NCI-H128 (cell line): ENCODE data around the gene ENKD1.
"Not testable (repeated sequence)": the region's sequence is repeated elsewhere in the genome, so short reads cannot be mapped to it uniquely, and the experiment has no call there.

Source experiments
- DNase-seq: peaks from one replicate; lab custom pipeline; 2025; ENCODE audit not compliant: unreplicated experiment; lab: John Stamatoyannopoulos, UW

Gene ENKD1, protein sequence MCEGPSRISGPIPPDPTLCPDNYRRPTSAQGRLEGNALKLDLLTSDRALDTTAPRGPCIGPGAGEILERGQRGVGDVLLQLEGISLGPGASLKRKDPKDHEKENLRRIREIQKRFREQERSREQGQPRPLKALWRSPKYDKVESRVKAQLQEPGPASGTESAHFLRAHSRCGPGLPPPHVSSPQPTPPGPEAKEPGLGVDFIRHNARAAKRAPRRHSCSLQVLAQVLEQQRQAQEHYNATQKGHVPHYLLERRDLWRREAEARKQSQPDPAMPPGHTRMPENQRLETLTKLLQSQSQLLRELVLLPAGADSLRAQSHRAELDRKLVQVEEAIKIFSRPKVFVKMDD

DNA sequence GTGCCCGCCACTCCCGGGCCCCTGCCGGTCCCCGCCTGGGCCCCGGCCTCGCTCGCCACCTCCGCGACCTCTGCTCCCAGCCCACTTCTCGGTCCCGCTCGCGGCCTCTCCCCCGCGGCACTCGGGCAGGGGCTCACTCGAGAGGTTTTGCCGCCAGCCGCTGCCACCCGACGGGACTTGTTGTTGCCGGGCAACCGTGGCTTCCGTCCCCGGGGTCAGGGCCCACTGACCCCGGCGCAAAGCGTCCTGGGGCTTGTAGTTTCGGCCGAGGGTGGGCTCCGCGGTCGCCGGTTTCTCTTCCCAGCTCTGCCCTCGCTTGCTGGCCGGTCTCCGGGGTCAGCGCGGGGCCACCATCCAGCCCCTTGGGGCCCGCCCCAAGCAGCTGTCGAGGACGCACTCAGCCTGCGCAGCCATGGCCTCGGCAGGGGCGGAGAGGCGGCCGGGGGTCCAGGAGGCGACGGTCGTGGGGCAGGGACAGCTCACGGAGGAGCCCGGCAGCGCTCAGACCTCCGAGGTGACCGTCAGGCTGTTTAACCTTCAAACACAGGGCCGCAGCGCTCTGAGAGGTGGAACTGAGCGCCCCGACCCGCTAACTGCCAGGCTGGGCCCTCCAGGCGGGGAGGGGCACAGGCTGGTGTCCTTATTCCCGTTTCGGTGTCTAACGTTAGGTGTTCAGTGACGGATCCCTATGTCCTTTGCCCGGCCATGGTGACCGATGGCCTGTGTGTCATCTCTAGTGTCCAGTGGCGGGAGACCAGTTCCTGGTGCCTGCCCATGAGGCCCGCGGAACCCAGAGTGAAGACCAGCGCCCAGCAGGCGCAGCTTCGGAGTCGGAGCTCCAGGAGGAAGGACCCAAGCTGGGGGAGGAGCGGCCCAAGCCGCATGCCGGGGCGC is at the start of gene ENKD1, which contains the start of gene C16orf86:
ENKD1 (minus strand) TSS at position 192 of the 894 bp plus-strand sequence. CDS start 308 bp downstream, outside the sequence.
C16orf86 (plus strand) TSS at position 256 of the 894 bp plus-strand sequence; CDS start at position 413, 157 bp downstream.
- DNase-seq = peak; percentile 70

DNA sequence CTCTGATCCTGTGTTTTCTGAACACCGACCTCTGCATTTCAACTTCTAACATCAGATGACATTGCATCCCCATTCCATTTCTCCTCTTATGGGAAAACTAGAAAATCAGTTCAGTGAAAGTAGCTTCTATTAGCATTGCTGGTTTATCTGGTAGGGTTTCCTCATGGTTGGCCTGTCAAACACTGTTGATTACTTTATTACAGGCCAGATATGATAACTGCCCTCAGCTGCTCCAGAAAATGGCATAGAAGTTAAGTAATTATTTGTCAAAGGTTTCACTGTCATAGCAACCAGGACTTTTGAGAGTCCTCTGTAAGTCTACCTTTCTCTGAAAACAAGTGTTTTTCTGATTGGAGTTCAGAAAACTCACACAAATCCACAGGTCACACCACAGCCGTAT is 49.5 kb upstream of the ENKD1 start:
- no peak for DNase-seq

DNA sequence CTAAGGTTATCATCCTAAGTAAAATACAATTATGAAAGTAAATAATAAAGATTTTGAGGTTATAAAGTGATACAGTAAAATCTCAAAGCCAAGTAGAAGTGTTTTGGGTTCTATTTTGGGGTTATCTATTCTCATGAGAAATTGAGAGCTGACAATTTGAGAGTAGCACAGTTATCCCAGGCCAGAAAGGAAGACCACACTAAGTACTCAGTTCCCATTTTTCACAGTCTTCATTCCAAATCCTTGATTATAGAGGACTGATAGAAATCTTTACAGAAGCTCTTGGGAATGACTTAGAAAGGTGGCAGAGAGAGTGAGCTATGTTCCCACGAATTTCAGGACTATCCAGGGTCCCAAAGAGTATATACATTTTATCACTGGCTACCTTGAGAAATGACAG is 48.0 kb upstream of the ENKD1 start:
- no peak for DNase-seq

DNA sequence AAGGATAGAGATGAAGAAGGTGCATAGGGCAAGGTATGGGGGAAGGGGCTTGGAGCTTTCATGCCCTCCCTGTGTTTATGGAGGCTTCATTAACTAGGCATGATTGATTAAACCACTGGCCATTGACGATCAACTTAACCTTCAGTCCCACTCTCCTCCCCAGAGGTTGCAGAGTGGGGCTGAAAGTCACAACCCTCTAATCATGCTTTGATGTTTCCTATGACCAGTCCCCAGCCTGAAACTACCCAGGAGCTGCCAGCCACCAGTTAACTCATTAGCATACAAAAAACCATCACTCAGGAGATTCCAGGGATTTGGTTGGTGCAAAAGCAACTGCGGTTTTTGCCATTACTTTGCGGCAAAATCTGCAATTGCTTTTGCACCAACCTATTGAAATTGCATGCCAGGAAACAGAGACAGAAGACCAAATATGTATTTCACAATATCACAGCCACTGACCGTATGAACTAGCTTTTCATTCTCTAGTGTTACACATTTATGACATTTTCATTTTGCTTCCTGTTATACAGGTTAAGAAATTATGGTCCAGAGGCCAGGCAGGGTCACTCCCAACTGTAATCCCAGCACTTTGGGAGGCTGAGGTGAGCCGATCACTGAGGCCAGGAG is 47.2 kb upstream of the ENKD1 start:
- DNase-seq = no peak

DNA sequence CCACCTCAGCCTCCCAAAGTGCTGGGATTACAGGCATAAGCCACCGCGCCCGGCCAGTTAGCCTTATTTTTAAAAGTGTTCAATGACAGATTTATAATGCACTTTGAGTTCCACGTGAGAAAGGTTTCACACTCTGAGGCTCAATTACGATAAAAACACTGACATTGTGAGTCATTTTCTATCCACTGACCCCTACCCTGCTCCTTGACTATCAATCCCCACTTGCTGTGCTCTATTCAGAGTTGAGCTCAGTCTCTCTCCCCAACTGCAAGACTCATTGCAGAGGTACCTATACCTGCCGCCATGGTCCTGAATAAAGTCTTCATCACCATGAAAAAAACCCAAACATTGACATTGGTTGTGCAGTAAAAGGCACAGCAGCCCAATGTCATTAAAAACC is 44.1 kb upstream of the ENKD1 start:
- DNase-seq = no peak

DNA sequence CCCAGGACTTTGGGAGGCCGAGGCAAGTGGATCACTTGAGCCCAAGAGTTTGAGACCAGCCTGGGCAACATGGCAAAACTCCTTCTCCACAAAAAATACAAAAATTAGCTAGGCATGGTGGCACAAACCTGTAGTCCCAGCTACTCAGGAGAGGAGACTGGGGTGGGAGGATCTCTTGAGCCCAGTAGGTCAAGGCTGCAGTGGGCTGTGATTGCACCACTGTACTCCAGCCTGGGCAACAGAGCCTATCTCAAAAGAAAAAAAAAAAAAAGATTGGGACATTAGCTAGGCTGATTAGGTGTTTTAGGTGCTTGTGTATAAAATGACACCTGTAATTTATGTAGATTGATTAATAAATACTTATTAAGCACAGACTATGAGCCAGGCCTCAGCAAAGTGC is 42.5 kb upstream of the ENKD1 start:
- DNase-seq = no peak

DNA sequence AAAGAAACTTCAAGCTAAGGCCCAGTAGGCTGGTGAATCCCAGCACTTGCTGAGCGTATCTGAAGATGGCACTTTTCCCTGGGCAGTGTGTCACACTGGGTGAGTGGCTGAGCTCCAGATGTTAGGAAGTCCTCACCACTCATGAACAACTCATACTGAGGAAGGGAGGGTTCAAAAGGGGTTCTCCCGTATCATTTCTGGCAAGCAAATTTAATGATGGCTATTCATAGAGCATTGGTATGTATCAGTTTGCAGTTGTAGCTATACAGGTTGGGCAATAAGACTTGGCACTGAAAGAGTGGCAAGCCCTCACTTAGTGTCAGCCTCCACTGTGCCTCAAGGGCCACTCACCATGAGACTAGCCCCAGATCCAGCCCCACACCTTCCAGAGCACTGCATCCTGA is 41.8 kb upstream of the ENKD1 start:
- no peak for DNase-seq

DNA sequence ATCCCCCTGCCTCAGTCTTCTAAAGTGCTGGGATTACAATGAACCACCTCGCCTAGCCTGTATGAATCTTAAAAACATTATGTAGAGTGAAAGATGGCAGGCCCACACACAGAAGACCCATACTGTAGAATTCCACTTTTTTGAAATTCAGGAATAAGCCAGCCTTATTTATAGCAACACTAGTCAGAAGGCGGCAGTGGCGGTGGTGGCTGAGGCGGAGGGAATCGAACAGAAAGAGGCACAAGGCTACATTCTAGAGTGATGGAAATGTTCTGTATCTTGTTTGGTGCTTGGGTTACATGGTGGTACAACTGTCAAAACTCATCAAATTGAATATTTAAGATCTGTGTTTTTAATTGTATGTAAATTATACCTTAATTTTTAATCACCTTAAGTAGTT is 41.2 kb upstream of the ENKD1 start:
- DNase-seq = no peak

DNA sequence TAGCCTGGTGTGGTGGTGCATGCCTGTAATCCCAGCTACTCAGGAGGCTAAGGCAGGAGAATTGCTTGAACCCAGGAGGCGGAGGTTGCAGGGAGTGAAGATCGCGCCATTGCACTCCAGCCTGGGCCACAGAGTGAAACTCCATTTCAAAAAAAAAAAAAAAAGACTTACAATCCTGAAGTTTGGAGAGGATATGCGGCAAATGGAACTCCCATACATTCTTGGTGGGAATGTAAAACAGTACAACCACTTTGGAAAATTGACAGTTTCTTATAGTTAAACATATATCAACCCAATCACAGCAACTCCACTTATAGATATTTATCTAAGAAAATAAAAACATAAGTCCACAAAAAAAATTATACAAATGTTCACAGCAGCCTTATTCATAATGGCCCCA is 40.7 kb upstream of the ENKD1 start:
- no peak for DNase-seq

DNA sequence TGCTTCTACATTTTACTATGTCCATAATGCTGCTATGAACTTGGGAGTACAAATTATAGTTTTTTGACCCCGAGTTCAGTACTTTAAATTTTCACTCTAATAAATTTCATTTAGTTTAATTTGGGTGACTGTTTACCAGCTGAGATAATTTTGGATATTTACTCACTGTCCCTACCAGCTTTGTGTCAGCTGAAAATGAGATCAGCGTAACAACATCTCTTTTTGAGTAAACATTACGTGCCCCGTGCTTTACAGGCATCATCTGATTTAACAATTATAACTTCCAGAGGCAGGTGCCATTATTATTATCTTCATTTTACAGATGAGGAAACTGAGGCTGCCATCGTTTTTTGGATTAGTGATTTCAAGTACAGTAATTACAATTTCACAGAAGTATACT is 37.6 kb upstream of the ENKD1 start:
- no peak for DNase-seq

DNA sequence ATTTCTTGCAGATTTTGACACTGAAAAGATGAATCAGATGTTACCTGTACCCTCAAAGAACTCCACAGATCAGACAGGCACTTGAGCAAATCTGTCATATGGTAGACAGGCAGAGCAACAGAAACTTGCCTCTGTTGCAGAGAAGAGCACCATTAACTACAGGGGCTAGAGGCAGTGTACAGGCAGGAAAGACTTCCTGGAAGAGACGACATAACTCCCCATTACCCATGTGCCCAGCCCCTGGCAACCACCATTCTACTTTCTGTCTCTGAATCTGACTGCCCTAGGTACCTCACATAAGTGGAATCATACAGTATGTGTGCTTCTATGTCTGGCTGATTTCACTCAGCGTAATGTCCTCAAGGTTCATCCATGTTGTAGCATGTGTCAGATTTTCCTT is 37.1 kb upstream of the ENKD1 start:
- no peak for DNase-seq

DNA sequence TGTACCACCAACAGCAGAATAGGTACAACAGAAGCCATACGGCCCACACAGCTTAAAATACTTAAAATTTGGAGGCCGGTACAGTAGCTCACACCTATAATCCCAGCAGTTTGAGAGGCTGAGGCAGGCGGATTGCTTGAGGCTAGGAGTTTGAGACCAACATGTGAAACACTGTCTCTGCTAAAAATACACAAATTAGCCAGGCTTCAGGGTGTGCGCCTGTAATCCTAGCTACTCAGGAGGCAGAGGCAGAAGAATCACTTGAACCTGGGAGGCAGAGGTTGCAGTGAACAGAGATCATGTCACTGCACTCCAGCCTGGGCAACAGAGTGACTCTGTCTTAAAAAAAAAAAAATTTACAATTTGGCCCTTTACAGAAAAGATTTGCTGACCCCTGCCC is 35.6 kb upstream of the ENKD1 start:
- DNase-seq = no peak

DNA sequence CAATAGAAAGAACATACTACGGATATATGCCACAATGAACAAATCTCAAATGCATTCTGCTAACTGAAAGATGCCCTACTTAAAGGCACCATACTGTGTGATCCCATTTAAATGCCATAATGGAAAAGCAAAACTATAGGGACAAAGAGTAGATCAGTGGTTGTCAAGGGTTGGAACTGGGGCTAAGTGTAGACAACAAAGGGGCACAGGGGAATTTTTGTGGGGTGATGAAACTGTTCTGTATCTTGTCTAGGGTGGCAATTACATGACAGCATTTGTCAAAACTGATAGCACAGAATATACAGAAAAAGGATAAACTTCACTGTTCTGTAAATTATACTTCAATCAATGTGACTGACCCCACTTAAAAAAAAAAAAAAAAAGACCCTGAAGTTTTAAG is 34.9 kb upstream of the ENKD1 start:
- no peak for DNase-seq

DNA sequence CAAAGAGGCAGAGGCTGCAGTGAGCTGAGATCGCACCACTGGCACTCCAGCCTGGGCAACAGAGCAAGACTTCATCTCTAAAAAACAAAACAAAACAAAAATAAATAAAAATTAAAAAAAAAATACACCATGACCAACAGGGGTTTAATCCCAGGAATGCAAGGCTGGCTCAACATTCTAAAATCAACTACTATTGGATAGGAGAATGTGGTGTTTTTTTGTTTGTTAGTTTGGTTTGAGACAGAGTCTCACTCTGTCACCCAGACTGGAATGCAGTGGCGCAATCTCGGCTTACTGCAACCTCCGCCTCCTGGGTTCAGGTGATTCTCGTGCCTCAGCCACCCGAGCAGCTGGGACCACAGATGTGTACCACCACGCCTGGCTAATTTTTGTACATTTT is 32.7 kb upstream of the ENKD1 start:
- DNase-seq = no peak

DNA sequence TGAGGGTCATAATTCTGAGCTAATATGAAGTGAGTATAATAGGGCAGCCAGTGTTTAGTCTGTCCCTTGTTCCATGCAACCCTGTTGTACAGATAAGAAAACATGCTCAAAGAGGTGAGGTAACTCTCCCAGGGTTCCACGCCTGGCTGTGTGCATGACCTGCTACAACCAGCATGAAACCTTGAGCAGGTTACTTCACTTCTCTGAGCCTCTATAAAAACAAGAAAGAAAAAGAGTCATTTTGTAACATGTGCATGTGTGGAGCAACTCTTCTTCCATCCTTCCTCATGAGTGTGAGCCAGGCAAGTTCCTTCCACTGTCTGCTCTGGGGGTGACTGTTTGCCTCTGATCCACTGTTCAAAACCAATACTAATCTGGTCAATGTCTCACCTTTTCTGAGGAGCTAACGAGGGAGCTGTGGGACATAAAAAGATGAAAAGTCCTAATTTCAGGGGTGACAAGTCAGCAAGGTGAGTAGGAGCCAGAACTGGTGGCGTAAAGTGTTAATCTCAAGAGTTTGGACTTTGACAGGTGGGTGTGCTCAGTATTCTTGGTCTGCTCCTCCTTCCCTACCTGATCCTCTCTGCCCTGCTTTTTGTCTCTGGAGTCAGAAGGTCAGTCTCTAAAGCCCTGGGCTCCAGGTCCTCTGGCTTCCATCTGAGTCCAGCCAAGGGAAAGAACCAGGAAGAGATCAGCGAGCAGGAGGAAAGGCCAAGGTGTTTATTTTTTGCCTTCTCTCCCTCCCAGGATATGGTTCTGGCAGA is 31.1 kb upstream of the ENKD1 start:
- DNase-seq = no peak

DNA sequence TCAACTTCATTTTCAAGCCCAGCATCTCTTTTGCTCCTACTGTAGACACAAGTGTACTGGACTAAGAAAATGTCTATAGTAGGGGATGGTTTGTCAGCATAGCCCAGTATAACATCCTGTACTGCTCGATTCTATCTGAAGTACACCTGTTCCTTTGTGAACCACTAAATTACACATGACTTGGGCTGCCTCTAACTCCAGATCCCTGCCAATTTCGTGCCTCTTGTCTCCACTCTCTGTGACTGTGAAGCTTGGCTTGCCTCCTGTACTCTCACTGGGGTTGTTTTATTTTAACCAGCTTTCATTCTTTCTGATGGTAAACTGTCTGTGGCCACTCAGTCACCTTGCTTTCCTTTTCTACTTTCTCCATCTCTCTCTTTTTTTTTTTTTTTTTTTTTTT is 28.1 kb upstream of the ENKD1 start:
- DNase-seq = no peak

DNA sequence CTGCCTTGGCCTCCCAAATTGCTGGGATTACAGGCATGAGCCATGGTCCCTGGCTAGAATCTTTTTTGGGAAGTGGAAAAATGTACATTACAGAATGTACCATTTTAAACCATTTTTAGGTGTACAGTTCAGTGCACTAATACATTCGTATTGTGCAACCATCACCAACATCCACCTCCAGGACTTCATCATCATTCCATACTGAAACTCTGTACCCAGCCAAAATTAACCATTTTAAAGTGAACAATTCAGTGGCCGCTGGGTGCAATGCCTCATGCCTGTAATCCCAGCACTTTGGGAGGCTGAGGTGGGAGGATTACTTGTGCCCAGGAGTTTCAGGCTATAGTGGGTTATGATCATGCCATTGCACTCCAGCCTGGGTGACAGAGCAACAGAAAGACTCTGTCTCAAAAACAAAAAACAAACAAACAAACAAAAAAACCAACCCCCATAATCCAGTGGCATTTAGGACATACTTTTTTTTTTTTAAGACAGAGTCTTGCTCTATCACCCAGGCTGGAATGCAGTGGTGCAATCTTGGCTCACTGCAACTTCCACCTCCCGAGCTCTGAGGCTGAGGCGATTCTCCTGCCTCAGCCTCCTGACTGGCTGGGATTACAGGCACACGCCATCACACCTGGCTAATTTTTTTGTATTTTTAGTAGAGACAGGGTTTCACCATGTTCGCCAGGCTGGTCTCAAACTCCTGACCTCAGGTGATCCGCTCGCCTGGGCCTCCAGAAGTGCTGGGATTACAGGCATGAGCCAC is 27.2 kb upstream of the ENKD1 start:
- DNase-seq = not testable (repeated sequence)

DNA sequence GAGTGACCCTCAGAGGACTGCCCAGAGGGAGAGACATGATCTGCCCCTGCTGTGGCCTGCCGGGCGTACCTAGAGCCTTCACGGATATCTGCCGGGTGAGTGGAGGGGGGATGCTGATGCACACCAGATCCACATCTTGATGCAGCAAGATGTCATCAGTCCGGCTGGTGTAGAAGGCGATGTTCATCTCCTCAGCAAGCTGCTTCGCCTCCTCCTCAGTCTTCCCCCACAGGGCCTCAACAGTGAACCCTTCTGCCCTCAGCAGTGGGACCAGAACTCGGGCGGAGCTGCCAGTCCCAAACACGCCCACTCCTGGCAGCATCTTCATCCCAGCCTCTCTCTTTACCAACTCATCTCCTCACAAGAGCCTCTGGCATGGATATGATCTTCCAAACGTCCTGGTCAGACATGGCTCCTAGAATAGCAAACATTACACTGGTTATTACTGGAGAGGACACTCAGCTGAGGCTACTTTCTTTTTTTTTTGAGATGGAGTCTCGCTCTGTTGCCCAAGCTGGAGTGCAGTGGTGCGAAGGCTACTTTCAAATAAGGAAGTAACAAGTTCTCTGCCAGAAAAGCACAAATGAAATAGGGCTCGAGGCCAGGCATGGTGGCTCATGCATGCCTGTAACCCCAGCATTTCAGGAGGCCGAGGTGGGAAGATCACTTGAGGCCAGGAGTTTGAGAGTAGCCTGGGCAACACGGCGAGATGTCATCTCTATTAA is 19.0 kb upstream of the ENKD1 start:
- DNase-seq = no peak

DNA sequence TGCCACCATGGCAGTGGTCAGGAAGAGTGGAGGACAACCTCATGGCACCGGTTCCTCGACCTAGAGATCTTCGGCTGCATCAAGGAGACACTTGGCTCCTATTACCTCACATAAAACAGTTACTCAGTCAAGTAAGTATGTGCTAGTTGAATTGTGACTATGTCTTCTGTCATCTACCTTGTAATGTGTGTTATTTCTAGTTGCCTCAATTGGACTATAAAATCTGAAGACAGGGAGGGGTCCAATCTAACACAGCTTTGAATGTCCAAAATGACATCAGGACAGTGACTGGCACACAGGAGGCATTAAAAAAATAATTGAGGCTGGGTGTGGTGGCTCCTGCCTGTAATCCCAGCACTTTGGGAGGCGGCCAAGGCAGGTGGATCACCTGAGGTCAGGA is 17.2 kb upstream of the ENKD1 start:
- no peak for DNase-seq
